Left hindlimb (tissue), 1 donor: ENCODE results near the gene CPM.

Experiments used
- DNase-seq: peaks from one replicate; pipeline ENCODE4 v3.0.0-alpha.2; 2018

Gene CPM

GRCh38 chr12:68903511-68903910, 29.5 kb downstream of the CPM start:
- no peak for DNase-seq

GRCh38 chr12:68901551-68901950, 31.4 kb downstream of the CPM start:
- no peak for DNase-seq

GRCh38 chr12:68901145-68901544, 31.8 kb downstream of the CPM start:
- no peak for DNase-seq

- no peak for DNase-seq
Observed at GRCh38 chr12:68900241-68900640, 32.7 kb downstream of the CPM start.

- no peak for DNase-seq
Observed at GRCh38 chr12:68899251-68899771, 33.7 kb downstream of the CPM start.

- DNase-seq, result no peak
Observed at GRCh38 chr12:68896881-68897540, 36.0 kb downstream of the CPM start.

GRCh38 chr12:68894276-68894855, 38.6 kb downstream of the CPM start:
- DNase-seq, result no peak

GRCh38 chr12:68893741-68894140, 39.2 kb downstream of the CPM start:
- no peak for DNase-seq

- DNase-seq, result no peak
Observed at GRCh38 chr12:68893201-68893600, 39.8 kb downstream of the CPM start.

GRCh38 chr12:68891141-68891540, 41.8 kb downstream of the CPM start:
- DNase-seq, result no peak

- no peak for DNase-seq
Observed at GRCh38 chr12:68890701-68891113, 42.3 kb downstream of the CPM start.

GRCh38 chr12:68888243-68888642, 44.7 kb downstream of the CPM start:
- DNase-seq, result no peak

- DNase-seq, result no peak
Observed at GRCh38 chr12:68887641-68888040, 45.3 kb downstream of the CPM start.

- no peak for DNase-seq
Observed at GRCh38 chr12:68886636-68887572, 46.1 kb downstream of the CPM start.

GRCh38 chr12:68885381-68885780, 47.6 kb downstream of the CPM start:
- DNase-seq, result no peak

GRCh38 chr12:68884251-68884650, 48.7 kb downstream of the CPM start:
- DNase-seq, result no peak

GRCh38 chr12:68883151-68883550, 49.8 kb downstream of the CPM start:
- DNase-seq, result no peak

GRCh38 chr12:68882251-68882964, 50.6 kb downstream of the CPM start:
- DNase-seq, result no peak

GRCh38 chr12:68880660-68881325, 52.2 kb downstream of the CPM start:
- no peak for DNase-seq

GRCh38 chr12:68878846-68879245, 54.1 kb downstream of the CPM start:
- DNase-seq, result no peak

- DNase-seq, result no peak
Observed at GRCh38 chr12:68878283-68878682, 54.7 kb downstream of the CPM start.

GRCh38 chr12:68877583-68877982, 55.4 kb downstream of the CPM start:
- no peak for DNase-seq
